Stomach (tissue), 9 donors: ENCODE results near the gene GNPAT. TPM values are rescaled to one million over a fixed set of nuclear protein-coding genes. Genes with fewer than 3 reads are reported as not detected.

Experiments
- DNase-seq, 2 donors: peaks; one replicate each; pipeline versions ENCODE4 v3.0.0 to v3.0.0-alpha.2; 2013 to 2019
- H3K27ac ChIP-seq, 5 donors: fragments of 200-600 bp in 4 of 5; sonication (generic) in 4 of 5; one replicate each; pipeline ENCODE4 v1.5.1; 2013 to 2019; ENCODE audit warnings: mild to moderate bottlenecking in 1 of 5, moderate library complexity in 1 of 5
- H3K27me3 ChIP-seq, 3 donors: fragments of 200-600 bp; sonication (generic); one replicate each; pipeline ENCODE4 v1.5.1; 2017 to 2019; ENCODE audit warnings: mixed run types in 1 of 3
- H3K36me3 ChIP-seq, 4 donors: fragments of 200-600 bp; sonication (generic); 1 replicate in 3 of 4; 2 replicates in 1 of 4; pipeline ENCODE4 v1.5.1; 2016 to 2019
- H3K4me1 ChIP-seq, 4 donors: fragments of 200-600 bp; sonication (generic); one replicate each; pipeline ENCODE4 v1.5.1; 2016 to 2019
- H3K4me3 ChIP-seq, 4 donors: fragments of 200-600 bp; sonication (generic) in 3 of 4; one replicate each; pipeline ENCODE4 v1.5.1; 2016 to 2019; ENCODE audit warnings: mild to moderate bottlenecking in 1 of 4
- H3K9me3 ChIP-seq, 4 donors: fragments of 200-600 bp; sonication (generic); one replicate each; pipeline ENCODE4 v1.5.1; 2016 to 2019
- EP300 ChIP-seq: sonication (generic); formaldehyde crosslinking; IDR thresholded peaks from one replicate; pipeline ENCODE4 v1.6.1; 2017; ENCODE audit warnings: antibody characterized with exemption
- POLR2A ChIP-seq, 4 donors: fragments of 450-650 bp; IDR thresholded peaks; one replicate each; pipeline ENCODE4 v1.6.1; 2016; ENCODE audit warnings: antibody characterized with exemption in 4 of 4, control low read depth in 2 of 4, mild to moderate bottlenecking in 1 of 4, moderate library complexity in 1 of 4
- POLR2AphosphoS5 ChIP-seq, 3 donors: sonication (generic); formaldehyde crosslinking; IDR thresholded peaks; one replicate each; pipeline ENCODE4 v1.6.1; 2016; ENCODE audit warnings: antibody characterized with exemption in 3 of 3
- WGBS, 5 donors: extraction: QIAGEN DNeasy Blood & Tissue Kit in 3 of 5; methylation state at CpG; one replicate each; pipeline versions ENCODE4 v1.1.5 to v1.1.7; 2013 to 2018; 5-methylcytosine and 5-hydroxymethylcytosine counted together
- intact Hi-C: fragments of 100-400 bp; cut with DNase I; formaldehyde crosslinking; loops from one replicate; pipeline ENCODE4 v1.15.1; 2023; ENCODE audit warnings: low total_unique reads
- polyA plus RNA-seq, 3 donors: library from polyadenylated mRNA; stranded (reverse); fragments of 200-250 nt; gene quantifications; one replicate each; pipeline ENCODE4 v1.2.3, GENCODE V29; 2013
- total RNA-seq, 5 donors: library from RNA; depleted of rRNA; stranded (reverse); fragments of >200 nt; gene quantifications; one replicate each; pipeline versions ENCODE4 v1.1.0 to v1.2.3, GENCODE V29; 2014 to 2016
- TF ChIP-seq, protein P1 (sequence below), 7 experiments: fragments of 450-650 bp in 4 of 7; fragments of 200-600 bp in 3 of 7; sonication (generic) in 3 of 7; IDR thresholded peaks; one replicate each; pipeline ENCODE4 v1.5.1; 2016 to 2019; ENCODE audit warnings: antibody characterized with exemption in 7 of 7, control low read depth in 2 of 7, mild to moderate bottlenecking in 1 of 7
- donor health status: healthy with polysubstance abuse.
- donor health status: Bipolar disorder and iron deficiency.
- donor health status: healthy.

Gene GNPAT
- total and polyA plus RNA-seq, 8 donors = 35.9 to 76.8 (median 44.9) TPM

- WGBS, 5 donors = 67 to 86% (median 80%) methylated on average over 17 of the region's 17 CpGs
- Histone ChIP-seq H3K4me1 (peaks cover 0 to 18% (median 9%) of the 10 kb centered on the region in 4 donors), H3K36me3 (no peaks in the 10 kb centered on the region), H3K27ac (no peak overlapping the region), H3K27me3 (no peaks in the 10 kb centered on the region), H3K4me3 (no peak overlapping the region), H3K9me3 (no peaks in the 10 kb centered on the region)
- DNase-seq = no peak
- TF ChIP-seq POLR2AphosphoS5 (IDR thresholded peaks at IDR 0.05) (no peak), EP300 (no peak), POLR2A (IDR thresholded peaks at IDR 0.05) (no peak)
- TF ChIP-seq, protein P1, sequence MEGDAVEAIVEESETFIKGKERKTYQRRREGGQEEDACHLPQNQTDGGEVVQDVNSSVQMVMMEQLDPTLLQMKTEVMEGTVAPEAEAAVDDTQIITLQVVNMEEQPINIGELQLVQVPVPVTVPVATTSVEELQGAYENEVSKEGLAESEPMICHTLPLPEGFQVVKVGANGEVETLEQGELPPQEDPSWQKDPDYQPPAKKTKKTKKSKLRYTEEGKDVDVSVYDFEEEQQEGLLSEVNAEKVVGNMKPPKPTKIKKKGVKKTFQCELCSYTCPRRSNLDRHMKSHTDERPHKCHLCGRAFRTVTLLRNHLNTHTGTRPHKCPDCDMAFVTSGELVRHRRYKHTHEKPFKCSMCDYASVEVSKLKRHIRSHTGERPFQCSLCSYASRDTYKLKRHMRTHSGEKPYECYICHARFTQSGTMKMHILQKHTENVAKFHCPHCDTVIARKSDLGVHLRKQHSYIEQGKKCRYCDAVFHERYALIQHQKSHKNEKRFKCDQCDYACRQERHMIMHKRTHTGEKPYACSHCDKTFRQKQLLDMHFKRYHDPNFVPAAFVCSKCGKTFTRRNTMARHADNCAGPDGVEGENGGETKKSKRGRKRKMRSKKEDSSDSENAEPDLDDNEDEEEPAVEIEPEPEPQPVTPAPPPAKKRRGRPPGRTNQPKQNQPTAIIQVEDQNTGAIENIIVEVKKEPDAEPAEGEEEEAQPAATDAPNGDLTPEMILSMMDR (IDR thresholded peaks at IDR 0.05) = no peak
- intact Hi-C loops = loop anchor here (5.0 to 10.0 kb wide), 2 partner anchors 298 to 410 kb away; no protein-coding TSS in a partner anchor
Observed at GRCh38 chr1:231214918-231215680, 25.9 kb upstream of the GNPAT start.

- DNase-seq = no peak
- H3K36me3 ChIP-seq = no peaks in the 10 kb centered on the region
- no peaks in the 10 kb centered on the region for H3K9me3 ChIP-seq
- no peak overlapping the region for H3K27ac ChIP-seq
- TF ChIP-seq, protein P1 (IDR thresholded peaks at IDR 0.05) = no peak
- no peak for TF ChIP-seq EP300
- TF ChIP-seq POLR2A (IDR thresholded peaks at IDR 0.05) = no peak
- TF ChIP-seq POLR2AphosphoS5 (IDR thresholded peaks at IDR 0.05) = no peak
- WGBS, 5 donors = 72 to 85% (median 81%) methylated on average over 10 of the region's 10 CpGs
- H3K4me1 ChIP-seq = peaks cover 0 to 18% (median 9%) of the 10 kb centered on the region in 4 donors
- H3K27me3 ChIP-seq = no peaks in the 10 kb centered on the region
- no peak overlapping the region for H3K4me3 ChIP-seq
- intact Hi-C loops = loop anchor here (10.0 kb wide), 1 partner anchor 411 kb away; no protein-coding TSS in a partner anchor
Observed at GRCh38 chr1:231215681-231216385, 25.2 kb upstream of the GNPAT start.

- TF ChIP-seq EP300 (no peak), POLR2A (IDR thresholded peaks at IDR 0.05) (no peak), POLR2AphosphoS5 (IDR thresholded peaks at IDR 0.05) (no peak)
- TF ChIP-seq, protein P1 (IDR thresholded peaks at IDR 0.05) = no peak
- peak; percentile 49 to 61 for DNase-seq
- H3K27me3 ChIP-seq = no peaks in the 10 kb centered on the region
- H3K36me3 ChIP-seq = no peaks in the 10 kb centered on the region
- no peak overlapping the region for H3K4me3 ChIP-seq
- intact Hi-C loops = loop anchor here (10.0 kb wide), 1 partner anchor 412 kb away; no protein-coding TSS in a partner anchor
- WGBS, 5 donors = 17 to 35% (median 29%) methylated on average over 4 of the region's 4 CpGs
- H3K9me3 ChIP-seq = no peaks in the 10 kb centered on the region
- H3K4me1 ChIP-seq = peaks cover 0 to 11% (median 4%) of the 10 kb centered on the region in 4 donors
- H3K27ac ChIP-seq = no peak overlapping the region
Observed at GRCh38 chr1:231216498-231216897, 24.5 kb upstream of the GNPAT start.

GRCh38 chr1:231217056-231217455, 24.0 kb upstream of the GNPAT start:
- no peak overlapping the region for H3K27ac ChIP-seq
- no peak for DNase-seq
- TF ChIP-seq EP300 (no peak), POLR2A (IDR thresholded peaks at IDR 0.05) (no peak), POLR2AphosphoS5 (IDR thresholded peaks at IDR 0.05) (no peak)
- TF ChIP-seq, protein P1 (IDR thresholded peaks at IDR 0.05) = no peak
- peaks cover 0 to 2% (median 0%) of the 10 kb centered on the region in 4 donors for H3K36me3 ChIP-seq
- H3K9me3 ChIP-seq = no peaks in the 10 kb centered on the region
- intact Hi-C loops = loop anchor here (10.0 kb wide), 1 partner anchor 412 kb away; no protein-coding TSS in a partner anchor
- no peak overlapping the region for H3K4me3 ChIP-seq
- no peaks in the 10 kb centered on the region for H3K27me3 ChIP-seq
- peaks cover 0 to 5% (median 0%) of the 10 kb centered on the region in 4 donors for H3K4me1 ChIP-seq
- 88 to 93% (median 89%) methylated on average over 11 of the region's 11 CpGs for WGBS, 5 donors
